ENCODE measurements around the gene WDR31.

The WDR31 gene

DNA sequence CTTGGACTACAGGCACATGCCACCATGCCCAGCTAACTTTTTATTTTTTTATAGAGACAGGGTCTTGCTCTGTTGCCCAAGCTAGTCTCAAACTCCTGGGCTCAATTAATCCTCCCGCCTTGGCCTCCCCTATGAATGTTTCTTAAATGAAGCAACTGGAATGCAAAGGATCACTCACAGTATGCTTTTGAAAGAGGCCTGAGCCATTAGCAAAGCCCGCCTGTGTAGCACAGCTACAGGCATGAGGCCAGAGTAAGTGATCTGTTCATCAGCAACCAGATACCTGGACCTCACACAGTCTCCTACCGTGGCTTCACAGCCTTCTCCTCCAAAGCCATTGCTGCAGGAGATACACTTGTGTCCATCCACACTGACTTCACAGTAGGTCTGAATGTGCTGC is 20.0 kb downstream of the WDR31 start:
- H3K27ac ChIP-seq = no peak overlapping the region
- TF ChIP-seq, protein P1, sequence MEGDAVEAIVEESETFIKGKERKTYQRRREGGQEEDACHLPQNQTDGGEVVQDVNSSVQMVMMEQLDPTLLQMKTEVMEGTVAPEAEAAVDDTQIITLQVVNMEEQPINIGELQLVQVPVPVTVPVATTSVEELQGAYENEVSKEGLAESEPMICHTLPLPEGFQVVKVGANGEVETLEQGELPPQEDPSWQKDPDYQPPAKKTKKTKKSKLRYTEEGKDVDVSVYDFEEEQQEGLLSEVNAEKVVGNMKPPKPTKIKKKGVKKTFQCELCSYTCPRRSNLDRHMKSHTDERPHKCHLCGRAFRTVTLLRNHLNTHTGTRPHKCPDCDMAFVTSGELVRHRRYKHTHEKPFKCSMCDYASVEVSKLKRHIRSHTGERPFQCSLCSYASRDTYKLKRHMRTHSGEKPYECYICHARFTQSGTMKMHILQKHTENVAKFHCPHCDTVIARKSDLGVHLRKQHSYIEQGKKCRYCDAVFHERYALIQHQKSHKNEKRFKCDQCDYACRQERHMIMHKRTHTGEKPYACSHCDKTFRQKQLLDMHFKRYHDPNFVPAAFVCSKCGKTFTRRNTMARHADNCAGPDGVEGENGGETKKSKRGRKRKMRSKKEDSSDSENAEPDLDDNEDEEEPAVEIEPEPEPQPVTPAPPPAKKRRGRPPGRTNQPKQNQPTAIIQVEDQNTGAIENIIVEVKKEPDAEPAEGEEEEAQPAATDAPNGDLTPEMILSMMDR (IDR thresholded peaks at IDR 0.05) = no peak
- no peak for TF ChIP-seq ZFX (IDR thresholded peaks at IDR 0.05; ENCODE audit: borderline replicate concordance)

DNA sequence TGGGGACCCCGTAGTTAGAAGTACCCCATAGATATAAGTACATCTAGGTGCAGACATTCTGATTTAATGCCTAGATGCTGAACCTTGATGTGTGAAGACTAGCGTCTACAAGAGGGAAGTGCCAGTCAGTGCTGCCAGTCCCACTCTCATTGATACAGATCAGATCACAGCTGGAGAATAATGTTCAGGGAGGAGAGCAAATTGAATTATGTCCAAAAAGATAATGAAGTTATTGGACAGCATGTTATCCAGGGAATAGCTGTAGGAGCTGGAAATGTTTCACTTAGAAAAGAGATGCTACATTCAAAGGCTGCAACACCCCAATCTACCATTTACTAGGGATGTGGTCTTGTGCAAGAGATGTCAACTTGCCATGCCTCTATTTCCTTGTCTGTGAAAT is 21.0 kb downstream of the WDR31 start:
- no peak overlapping the region for H3K27ac ChIP-seq
- no peak for TF ChIP-seq ZFX (IDR thresholded peaks at IDR 0.05; ENCODE audit: borderline replicate concordance)
- TF ChIP-seq, protein P1 (IDR thresholded peaks at IDR 0.05) = no peak

DNA sequence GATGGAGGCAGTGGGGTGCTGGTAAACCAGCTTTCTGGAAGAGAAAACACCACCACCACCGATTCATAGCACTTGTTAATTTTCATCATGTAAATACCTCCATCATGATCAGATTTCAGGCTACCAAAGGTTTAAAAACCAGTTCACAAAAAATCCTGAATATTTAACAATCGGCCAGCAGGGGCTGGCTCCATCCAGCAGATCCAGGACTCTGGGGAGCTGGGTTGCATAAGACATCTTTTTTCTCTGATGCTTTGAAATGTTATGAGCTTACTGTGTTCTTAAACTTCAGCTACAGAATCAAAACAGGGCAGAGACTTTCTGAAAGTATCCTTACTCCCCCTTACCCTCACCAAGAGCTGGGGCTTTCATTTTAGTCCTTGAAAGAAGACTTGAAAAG is 22.3 kb downstream of the WDR31 start:
- H3K27ac ChIP-seq = no peak overlapping the region
- TF ChIP-seq, protein P1 (IDR thresholded peaks at IDR 0.05) = no peak
- no peak for TF ChIP-seq ZFX (IDR thresholded peaks at IDR 0.05; ENCODE audit: borderline replicate concordance)

DNA sequence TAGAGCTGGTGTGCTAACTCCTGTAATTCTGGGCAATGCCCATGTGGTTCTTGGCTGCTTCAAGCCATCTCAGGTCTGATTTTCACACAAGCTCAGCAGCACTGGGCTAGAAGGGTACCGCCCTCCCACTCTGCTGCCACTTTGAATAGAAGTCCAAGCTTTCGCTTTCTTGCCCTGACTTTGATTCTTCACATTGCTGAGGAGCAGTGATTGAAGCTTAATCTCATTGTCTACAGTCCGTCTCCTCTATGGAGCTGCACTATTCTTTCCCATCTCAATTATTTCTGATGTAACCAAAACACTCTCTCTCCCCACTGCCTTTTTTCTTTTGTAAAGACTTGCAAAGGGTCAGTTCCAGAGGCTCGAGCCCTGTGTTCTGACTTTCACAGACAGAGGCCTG is 24.0 kb downstream of the WDR31 start:
- TF ChIP-seq ZFX (IDR thresholded peaks at IDR 0.05; ENCODE audit: borderline replicate concordance) = no peak
- TF ChIP-seq, protein P1 (IDR thresholded peaks at IDR 0.05) = no peak
- H3K27ac ChIP-seq = no peak overlapping the region

DNA sequence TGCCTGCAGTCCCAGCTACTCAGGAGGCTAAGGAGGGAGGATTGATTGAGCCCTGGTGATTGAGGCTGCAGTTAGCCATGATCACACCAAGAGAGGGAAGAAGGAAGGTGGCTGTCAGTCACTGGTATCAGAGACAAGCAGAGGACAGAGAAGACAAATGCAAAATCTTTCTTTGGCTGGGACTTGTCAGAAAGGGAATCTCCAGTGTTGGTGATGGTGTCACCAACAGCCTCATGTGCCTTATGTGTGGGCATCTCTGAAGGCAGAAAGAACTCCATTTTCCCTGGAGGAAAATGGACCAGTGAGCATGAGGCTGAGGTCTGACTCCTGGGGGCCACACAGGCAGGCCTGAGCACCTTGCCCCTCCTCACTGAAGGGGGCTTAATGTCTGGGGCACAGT is 24.8 kb downstream of the WDR31 start:
- TF ChIP-seq, protein P1 (IDR thresholded peaks at IDR 0.05) = no peak
- no peak for TF ChIP-seq ZFX (IDR thresholded peaks at IDR 0.05; ENCODE audit: borderline replicate concordance)
- H3K27ac ChIP-seq = no peak overlapping the region

DNA sequence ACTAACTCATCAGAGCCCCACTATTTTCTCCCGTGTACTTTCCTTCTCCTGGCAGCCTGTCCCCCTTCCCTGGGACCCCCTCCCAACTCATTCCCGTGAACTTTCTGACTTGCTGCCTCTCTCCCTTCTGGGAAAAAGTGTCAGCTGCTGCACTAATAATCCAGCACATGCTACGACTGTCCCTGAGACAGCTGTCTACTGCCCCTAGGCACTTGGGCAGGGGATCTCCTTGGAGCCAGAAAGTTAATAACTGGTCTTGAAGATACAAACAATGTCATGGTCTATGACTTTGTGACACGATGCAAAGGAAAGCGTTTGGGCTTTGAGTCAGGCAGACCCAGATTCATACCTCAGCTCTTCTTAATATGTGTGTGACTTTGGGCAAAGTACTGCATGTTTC is 26.8 kb downstream of the WDR31 start:
- TF ChIP-seq ZFX (IDR thresholded peaks at IDR 0.05; ENCODE audit: borderline replicate concordance) = no peak
- TF ChIP-seq, protein P1 (IDR thresholded peaks at IDR 0.05) = no peak
- H3K27ac ChIP-seq = no peak overlapping the region

DNA sequence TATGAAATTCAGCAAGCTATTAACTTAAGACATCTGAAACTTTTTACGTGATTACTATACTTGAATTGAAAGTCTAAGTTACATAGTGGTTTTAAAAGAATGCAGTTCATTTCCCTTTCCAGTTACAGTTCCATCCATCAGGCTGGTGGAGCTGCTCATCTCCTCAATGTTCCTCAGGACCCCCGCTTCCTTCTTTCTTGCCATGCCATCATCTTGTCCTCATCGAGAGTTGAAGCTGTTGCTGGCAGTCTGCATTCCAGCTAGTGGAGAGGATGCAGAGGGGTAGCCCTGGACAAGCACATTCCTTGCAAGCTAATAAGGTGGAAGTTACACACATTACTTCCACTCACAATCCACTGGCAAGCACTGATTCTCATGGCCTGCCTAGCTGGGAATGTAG is 28.1 kb downstream of the WDR31 start:
- TF ChIP-seq, protein P1 (IDR thresholded peaks at IDR 0.05) = no peak
- no peak for TF ChIP-seq ZFX (IDR thresholded peaks at IDR 0.05; ENCODE audit: borderline replicate concordance)
- H3K27ac ChIP-seq = no peak overlapping the region

Measured in 22Rv1 (cell line).